Heart right ventricle (tissue), 16 donors: ENCODE data around the gene PTPN2. TPM values are rescaled to one million over a fixed set of nuclear protein-coding genes. Genes with fewer than 3 reads are reported as not detected.

Experiments used
- ATAC-seq, 8 donors: fragments of 200-7000 bp; cut with Tn5 transposase; one replicate each; pipeline ENCODE4 v1.9.1; 2020; ENCODE audit warnings: mild to moderate bottlenecking in 8 of 8, moderate library complexity in 8 of 8, moderate number of reproducible peaks in 1 of 8
- DNase-seq, 2 donors: peaks; one replicate each; pipeline ENCODE4 v3.0.0-alpha.2; 2020
- H3K27ac ChIP-seq, 10 donors: fragments of 200-600 bp; sonication (generic) in 2 of 10; one replicate each; pipeline versions ENCODE4 v1.5.0 to v1.8.0; 2020 to 2022; ENCODE audit warnings: mild to moderate bottlenecking in 3 of 10
- H3K27me3 ChIP-seq, 7 donors: fragments of 200-600 bp; one replicate each; pipeline ENCODE4 v1.8.0; 2021 to 2022; ENCODE audit warnings: mild to moderate bottlenecking in 2 of 7
- H3K36me3 ChIP-seq, 9 donors: fragments of 200-600 bp; sonication (generic) in 1 of 9; one replicate each; pipeline versions ENCODE4 v1.5.0 to v1.8.0; 2020 to 2022; ENCODE audit warnings: mild to moderate bottlenecking in 2 of 9
- H3K4me1 ChIP-seq, 9 donors: fragments of 200-600 bp; sonication (generic) in 1 of 9; one replicate each; pipeline versions ENCODE4 v1.5.0 to v1.8.0; 2020 to 2022; ENCODE audit warnings: mild to moderate bottlenecking in 4 of 9
- H3K4me3 ChIP-seq, 10 donors: fragments of 200-600 bp; sonication (generic) in 2 of 10; one replicate each; pipeline versions ENCODE4 v1.5.0 to v1.8.0; 2020 to 2022; ENCODE audit warnings: mild to moderate bottlenecking in 7 of 10, moderate library complexity in 2 of 10
- H3K9me3 ChIP-seq, 11 donors: fragments of 200-600 bp in 10 of 11; sonication (generic) in 2 of 11; one replicate each; pipeline versions ENCODE4 v1.5.0 to v1.8.0; 2013 to 2022; ENCODE audit warnings: mild to moderate bottlenecking in 2 of 11, control low read depth in 1 of 11, moderate library complexity in 1 of 11
- CTCF ChIP-seq, 9 donors: fragments of 200-600 bp; sonication (generic) in 2 of 9; IDR thresholded peaks; one replicate each; pipeline versions ENCODE4 v1.5.0 to v1.8.0; 2021 to 2022; ENCODE audit warnings: antibody characterized with exemption in 9 of 9, mild to moderate bottlenecking in 5 of 9, moderate library complexity in 1 of 9
- WGBS, 2 donors: extraction: QIAGEN DNeasy Blood & Tissue Kit; methylation state at CpG; one replicate each; pipeline ENCODE4 v1.1.7; 2013; ENCODE audit warnings: inconsistent platforms in 1 of 2; 5-methylcytosine and 5-hydroxymethylcytosine counted together
- intact Hi-C, 10 donors: fragments of 100-400 bp; cut with DNase I; formaldehyde crosslinking; loops; one replicate each; pipeline versions ENCODE4 v1.11.1 to v1.14.2; 2022
- polyA plus RNA-seq, 2 donors: library from polyadenylated mRNA; stranded (reverse); fragments of 200-250 nt; gene quantifications; one replicate each; pipeline ENCODE4 v1.2.3, GENCODE V29; 2013
- total RNA-seq, 10 donors: library from RNA; stranded (reverse); fragmentation: NEBNext Ultra II Directional in 3 of 10; extraction: Animal tissue kit (Norgen Biotek cat#: 25700) in 3 of 10; gene quantifications; one replicate each; pipeline versions ENCODE4 v1.2.1 to v1.2.4, GENCODE V29; 2021 to 2023
- donor health status: Arrhythmogenic right ventricular cardiomyopathy.
- donor health status: ischemic (EF 13 %, LVEDD 7.1; RV severe dilation, severe dysfunction).
- donor health status: healthy with polysubstance abuse.
- donor health status: DM: no; HTN: yes; CAD: no.
- donor health status: DM: no; HTN: no; CAD: no.
- donor health status: ischemic (EF 25% LVEDD 6.9; RV normal size, moderate dysfunction).
- donor health status: ischemic (EF 25% LVEDD 5.7; RV mildly dilated, moderate dysfunction).
- donor health status: healthy.
- donor health status: DM: yes; HTN: yes; CAD: no.
- donor health status: Ischemic cardiomyopathy.
- donor health status: ischemic (EF 35%, LVEDD 5.7; RV mildly dilated, moderate dysfunction).
- donor health status: nonischemic (EF 11% LVEDD 7.7; RV severe dilation, severe dysfunction).
- donor health status: DM: yes; HTN: yes; CAD: no.
- donor health status: PGD.
- donor health status: ischemic (EF 29% LVEDD 5.4; RV normal size, mild dysfunction).
- donor health status: nonischemic (EF 23%, LVEDD 6.1; RV moderate dilation, normal function).

PTPN2 gene
- total and polyA plus RNA-seq, 12 donors, result 10.5 to 19.5 (median 13.5) TPM

- H3K4me3 ChIP-seq, result no peak overlapping the region
Measured at GRCh38 chr18:12825230-12825629, 58.8 kb downstream of the PTPN2 start.

GRCh38 chr18:12823892-12824291 is 60.1 kb downstream of the PTPN2 start:
- Histone ChIP-seq H3K4me1 (peaks cover 0 to 9% (median 0%) of the 10 kb centered on the region in 9 donors), H3K9me3 (peaks cover 0 to 21% (median 12%) of the 10 kb centered on the region in 11 donors), H3K4me3 (no peak overlapping the region), H3K27me3 (no peaks in the 10 kb centered on the region), H3K27ac (no peak overlapping the region), H3K36me3 (peaks cover 0 to 82% (median 21%) of the 10 kb centered on the region in 9 donors)
- intact Hi-C loops, result no loop called here
- no peak for TF ChIP-seq CTCF (IDR thresholded peaks at IDR 0.05)
- no peak for DNase-seq
- 96 to 99% methylated on average over 2 of the region's 2 CpGs for WGBS, 2 donors
- ATAC-seq, result no peak

More at GRCh38 chr18:12825230-12825629, 58.8 kb downstream of the PTPN2 start:
- intact Hi-C loops, result no loop called here
- Histone ChIP-seq H3K27me3 (no peaks in the 10 kb centered on the region), H3K27ac (no peak overlapping the region), H3K4me1 (peaks cover 0 to 8% (median 0%) of the 10 kb centered on the region in 9 donors), H3K9me3 (peaks cover 0 to 21% (median 12%) of the 10 kb centered on the region in 11 donors), H3K36me3 (peaks cover 0 to 94% (median 21%) of the 10 kb centered on the region in 9 donors)
- no peak for DNase-seq
- whole genome bisulfite sequencing, 2 donors, result 97 to 100% methylated on average over 2 of the region's 2 CpGs
- no peak for ATAC-seq
- TF ChIP-seq CTCF (IDR thresholded peaks at IDR 0.05), result no peak

- intact Hi-C loops, result no loop called here
- Histone ChIP-seq H3K27me3 (no peaks in the 10 kb centered on the region), H3K9me3 (no peaks in the 10 kb centered on the region), H3K4me1 (peaks cover 0 to 9% (median 0%) of the 10 kb centered on the region in 9 donors), H3K4me3 (no peak overlapping the region), H3K36me3 (peaks cover 0 to 84% (median 12%) of the 10 kb centered on the region in 9 donors), H3K27ac (no peak overlapping the region)
- WGBS, 2 donors, result 63 to 75% methylated on average over 3 of the region's 3 CpGs
- ATAC-seq, result no peak
- no peak for DNase-seq
- TF ChIP-seq CTCF (IDR thresholded peaks at IDR 0.05), result no peak
Measured at GRCh38 chr18:12821408-12821807, 62.6 kb downstream of the PTPN2 start.

- ATAC-seq (no peak), DNase-seq (no peak)
- Histone ChIP-seq H3K4me1 (peaks cover 0 to 9% (median 0%) of the 10 kb centered on the region in 9 donors), H3K4me3 (no peak overlapping the region), H3K9me3 (no peaks in the 10 kb centered on the region), H3K27me3 (no peaks in the 10 kb centered on the region), H3K36me3 (peaks cover 0 to 84% (median 15%) of the 10 kb centered on the region in 9 donors), H3K27ac (no peak overlapping the region)
- intact Hi-C loops, result no loop called here
- no peak for TF ChIP-seq CTCF (IDR thresholded peaks at IDR 0.05)
- 68 to 73% methylated on average over 6 of the region's 6 CpGs for WGBS, 2 donors
Measured at GRCh38 chr18:12820506-12820905, 63.5 kb downstream of the PTPN2 start.
